HFF-Myc (cell line): Measurements from ENCODE around the gene ASIC5.

Experiments
- DNase-seq: peaks from one replicate; pipeline ENCODE4 v3.0.0-alpha.2; 2011; ENCODE audit warnings: low read depth; ENCODE audit errors: extremely low read depth
- H3K4me3 ChIP-seq: replicated peaks from 2 replicates; pipeline ENCODE4 v1.5.1; 2011; ENCODE audit warnings: low read depth, mild to moderate bottlenecking, control low read depth, low read length
- CTCF ChIP-seq: IDR thresholded peaks from 2 replicates; pipeline ENCODE4 v1.5.1; 2012; ENCODE audit warnings: mild to moderate bottlenecking, low read depth, low read length, control low read depth; ENCODE audit errors: missing control alignments

ASIC5 gene

GRCh38 chr4:155891058-155891457, 25.0 kb upstream of the ASIC5 start:
- no peak for TF ChIP-seq CTCF
- no peak for DNase-seq

GRCh38 chr4:155889946-155890345, 23.9 kb upstream of the ASIC5 start:
- no peak for DNase-seq
- no peak for TF ChIP-seq CTCF
- no peak overlapping the region for H3K4me3 ChIP-seq

More at GRCh38 chr4:155891058-155891457, 25.0 kb upstream of the ASIC5 start:
- no peak overlapping the region for H3K4me3 ChIP-seq

GRCh38 chr4:155889031-155889793, 23.1 kb upstream of the ASIC5 start:
- TF ChIP-seq CTCF, result no peak
- no peak overlapping the region for H3K4me3 ChIP-seq
- DNase-seq, result no peak

- no peak for TF ChIP-seq CTCF
- no peak overlapping the region for H3K4me3 ChIP-seq
- no peak for DNase-seq
Observed at GRCh38 chr4:155887847-155888570, 21.9 kb upstream of the ASIC5 start.

- H3K4me3 ChIP-seq, result no peak overlapping the region
- DNase-seq, result no peak
- no peak for TF ChIP-seq CTCF
Observed at GRCh38 chr4:155887045-155887444, 21.0 kb upstream of the ASIC5 start.

GRCh38 chr4:155885666-155886065, 19.6 kb upstream of the ASIC5 start:
- no peak for TF ChIP-seq CTCF
- H3K4me3 ChIP-seq, result no peak overlapping the region
- DNase-seq, result no peak
